ENCODE measurements around the gene MYH11. TPM values are rescaled to one million over a fixed set of nuclear protein-coding genes. Genes with fewer than 3 reads are reported as not detected.

The MYH11 gene
- total and polyA plus RNA-seq, 2 of the 13 experiments (the other 11 are each of a cell fraction or from before 2014, with no cell fraction given): not detected

DNA sequence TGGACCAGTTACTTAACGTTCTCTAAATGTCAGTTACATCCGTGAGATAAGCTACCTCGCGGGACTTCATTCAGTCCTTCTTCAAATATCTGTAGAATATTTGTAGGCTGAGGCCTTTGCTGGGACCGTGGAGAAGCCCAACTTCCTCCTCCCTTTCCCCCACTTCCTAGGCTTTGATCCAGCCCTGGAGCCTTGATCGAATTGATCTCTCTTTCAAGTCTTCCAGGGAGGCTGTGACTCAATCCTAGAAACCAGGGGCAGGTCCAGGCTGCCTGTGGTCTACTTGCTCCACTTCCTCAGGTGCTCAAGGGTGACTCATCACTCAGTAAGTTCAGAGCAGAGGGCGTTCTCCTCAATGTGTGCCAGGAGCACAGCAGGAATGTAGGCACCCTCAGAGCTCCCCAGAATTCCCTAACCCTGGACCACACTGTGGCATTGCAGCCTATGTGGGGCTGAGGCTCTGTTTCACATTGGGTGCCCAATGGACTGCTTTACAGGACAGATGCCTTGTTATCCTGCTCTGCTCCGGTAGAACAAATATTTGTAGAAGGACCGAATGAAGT lies 42.8 kb upstream of the MYH11 start (continued):
- TF ChIP-seq, protein P1, sequence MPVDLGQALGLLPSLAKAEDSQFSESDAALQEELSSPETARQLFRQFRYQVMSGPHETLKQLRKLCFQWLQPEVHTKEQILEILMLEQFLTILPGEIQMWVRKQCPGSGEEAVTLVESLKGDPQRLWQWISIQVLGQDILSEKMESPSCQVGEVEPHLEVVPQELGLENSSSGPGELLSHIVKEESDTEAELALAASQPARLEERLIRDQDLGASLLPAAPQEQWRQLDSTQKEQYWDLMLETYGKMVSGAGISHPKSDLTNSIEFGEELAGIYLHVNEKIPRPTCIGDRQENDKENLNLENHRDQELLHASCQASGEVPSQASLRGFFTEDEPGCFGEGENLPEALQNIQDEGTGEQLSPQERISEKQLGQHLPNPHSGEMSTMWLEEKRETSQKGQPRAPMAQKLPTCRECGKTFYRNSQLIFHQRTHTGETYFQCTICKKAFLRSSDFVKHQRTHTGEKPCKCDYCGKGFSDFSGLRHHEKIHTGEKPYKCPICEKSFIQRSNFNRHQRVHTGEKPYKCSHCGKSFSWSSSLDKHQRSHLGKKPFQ (CRISPR knock-in tag; IDR thresholded peaks at IDR 0.05; ENCODE audit: insufficient replicate concordance): no peak
- TF ChIP-seq TAF1 (CRISPR knock-in tag; IDR thresholded peaks at IDR 0.05) (0 out of 2 replicates have a peak, but pooled peaks have one; percentile 32), GFI1 (CRISPR knock-in tag; IDR thresholded peaks at IDR 0.05; ENCODE audit: borderline replicate concordance) (0 out of 2 replicates have a peak, but pooled peaks have one; percentile 36), MATR3 (CRISPR knock-in tag; IDR thresholded peaks at IDR 0.05) (no peak), MXI1 (IDR thresholded peaks at IDR 0.05; ENCODE audit: borderline replicate concordance, low read depth, low read length) (peak; percentile 38; the same call in 1 of the 3 replicates), CHD2 (IDR thresholded peaks at IDR 0.05; ENCODE audit: low read depth, low read length) (peak; percentile 70), ATF7 (IDR thresholded peaks at IDR 0.05) (no peak), ATF7 (CRISPR knock-in tag; IDR thresholded peaks at IDR 0.05) (no peak), MIXL1 (CRISPR knock-in tag; IDR thresholded peaks at IDR 0.05) (peak; percentile 27; the same call in 1 of the 2 replicates), CREM (IDR thresholded peaks at IDR 0.05) (peak; percentile 45; the same call in 1 of the 2 replicates), CREM (CRISPR knock-in tag; IDR thresholded peaks at IDR 0.05) (no peak), ZMYM3 (CRISPR knock-in tag; IDR thresholded peaks at IDR 0.05) (peak; percentile 73; the same call in 1 of the 2 replicates)
- TF ChIP-seq, protein P2, sequence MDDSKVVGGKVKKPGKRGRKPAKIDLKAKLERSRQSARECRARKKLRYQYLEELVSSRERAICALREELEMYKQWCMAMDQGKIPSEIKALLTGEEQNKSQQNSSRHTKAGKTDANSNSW (CRISPR knock-in tag; IDR thresholded peaks at IDR 0.05; ENCODE audit: borderline replicate concordance): no peak
- TF ChIP-seq, protein P3, sequence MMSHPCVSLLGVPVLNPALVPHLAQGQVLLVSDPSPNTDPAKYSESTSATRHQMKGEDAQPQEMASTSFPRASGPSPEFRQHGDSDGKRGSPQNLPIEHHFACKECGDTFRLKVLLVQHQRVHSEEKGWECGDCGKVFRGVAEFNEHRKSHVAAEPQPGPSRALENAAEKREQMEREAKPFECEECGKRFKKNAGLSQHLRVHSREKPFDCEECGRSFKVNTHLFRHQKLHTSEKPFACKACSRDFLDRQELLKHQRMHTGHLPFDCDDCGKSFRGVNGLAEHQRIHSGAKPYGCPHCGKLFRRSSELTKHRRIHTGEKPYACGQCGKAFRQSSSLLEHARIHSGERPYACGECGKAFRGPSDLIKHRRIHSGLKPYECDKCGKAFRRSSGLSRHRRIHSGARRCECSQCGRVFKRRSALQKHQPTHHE (CRISPR knock-in tag; IDR thresholded peaks at IDR 0.05; ENCODE audit: borderline replicate concordance): no peak
- TF ChIP-seq, protein P4, sequence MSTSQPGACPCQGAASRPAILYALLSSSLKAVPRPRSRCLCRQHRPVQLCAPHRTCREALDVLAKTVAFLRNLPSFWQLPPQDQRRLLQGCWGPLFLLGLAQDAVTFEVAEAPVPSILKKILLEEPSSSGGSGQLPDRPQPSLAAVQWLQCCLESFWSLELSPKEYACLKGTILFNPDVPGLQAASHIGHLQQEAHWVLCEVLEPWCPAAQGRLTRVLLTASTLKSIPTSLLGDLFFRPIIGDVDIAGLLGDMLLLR (CRISPR knock-in tag; IDR thresholded peaks at IDR 0.05): no peak
- TF ChIP-seq, protein P5, sequence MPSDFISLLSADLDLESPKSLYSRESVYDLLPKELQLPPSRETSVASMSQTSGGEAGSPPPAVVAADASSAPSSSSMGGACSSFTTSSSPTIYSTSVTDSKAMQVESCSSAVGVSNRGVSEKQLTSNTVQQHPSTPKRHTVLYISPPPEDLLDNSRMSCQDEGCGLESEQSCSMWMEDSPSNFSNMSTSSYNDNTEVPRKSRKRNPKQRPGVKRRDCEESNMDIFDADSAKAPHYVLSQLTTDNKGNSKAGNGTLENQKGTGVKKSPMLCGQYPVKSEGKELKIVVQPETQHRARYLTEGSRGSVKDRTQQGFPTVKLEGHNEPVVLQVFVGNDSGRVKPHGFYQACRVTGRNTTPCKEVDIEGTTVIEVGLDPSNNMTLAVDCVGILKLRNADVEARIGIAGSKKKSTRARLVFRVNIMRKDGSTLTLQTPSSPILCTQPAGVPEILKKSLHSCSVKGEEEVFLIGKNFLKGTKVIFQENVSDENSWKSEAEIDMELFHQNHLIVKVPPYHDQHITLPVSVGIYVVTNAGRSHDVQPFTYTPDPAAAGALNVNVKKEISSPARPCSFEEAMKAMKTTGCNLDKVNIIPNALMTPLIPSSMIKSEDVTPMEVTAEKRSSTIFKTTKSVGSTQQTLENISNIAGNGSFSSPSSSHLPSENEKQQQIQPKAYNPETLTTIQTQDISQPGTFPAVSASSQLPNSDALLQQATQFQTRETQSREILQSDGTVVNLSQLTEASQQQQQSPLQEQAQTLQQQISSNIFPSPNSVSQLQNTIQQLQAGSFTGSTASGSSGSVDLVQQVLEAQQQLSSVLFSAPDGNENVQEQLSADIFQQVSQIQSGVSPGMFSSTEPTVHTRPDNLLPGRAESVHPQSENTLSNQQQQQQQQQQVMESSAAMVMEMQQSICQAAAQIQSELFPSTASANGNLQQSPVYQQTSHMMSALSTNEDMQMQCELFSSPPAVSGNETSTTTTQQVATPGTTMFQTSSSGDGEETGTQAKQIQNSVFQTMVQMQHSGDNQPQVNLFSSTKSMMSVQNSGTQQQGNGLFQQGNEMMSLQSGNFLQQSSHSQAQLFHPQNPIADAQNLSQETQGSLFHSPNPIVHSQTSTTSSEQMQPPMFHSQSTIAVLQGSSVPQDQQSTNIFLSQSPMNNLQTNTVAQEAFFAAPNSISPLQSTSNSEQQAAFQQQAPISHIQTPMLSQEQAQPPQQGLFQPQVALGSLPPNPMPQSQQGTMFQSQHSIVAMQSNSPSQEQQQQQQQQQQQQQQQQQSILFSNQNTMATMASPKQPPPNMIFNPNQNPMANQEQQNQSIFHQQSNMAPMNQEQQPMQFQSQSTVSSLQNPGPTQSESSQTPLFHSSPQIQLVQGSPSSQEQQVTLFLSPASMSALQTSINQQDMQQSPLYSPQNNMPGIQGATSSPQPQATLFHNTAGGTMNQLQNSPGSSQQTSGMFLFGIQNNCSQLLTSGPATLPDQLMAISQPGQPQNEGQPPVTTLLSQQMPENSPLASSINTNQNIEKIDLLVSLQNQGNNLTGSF (CRISPR knock-in tag; IDR thresholded peaks at IDR 0.05): peak; percentile 44; the same call in 1 of the 2 replicates
- TF ChIP-seq, protein P6, sequence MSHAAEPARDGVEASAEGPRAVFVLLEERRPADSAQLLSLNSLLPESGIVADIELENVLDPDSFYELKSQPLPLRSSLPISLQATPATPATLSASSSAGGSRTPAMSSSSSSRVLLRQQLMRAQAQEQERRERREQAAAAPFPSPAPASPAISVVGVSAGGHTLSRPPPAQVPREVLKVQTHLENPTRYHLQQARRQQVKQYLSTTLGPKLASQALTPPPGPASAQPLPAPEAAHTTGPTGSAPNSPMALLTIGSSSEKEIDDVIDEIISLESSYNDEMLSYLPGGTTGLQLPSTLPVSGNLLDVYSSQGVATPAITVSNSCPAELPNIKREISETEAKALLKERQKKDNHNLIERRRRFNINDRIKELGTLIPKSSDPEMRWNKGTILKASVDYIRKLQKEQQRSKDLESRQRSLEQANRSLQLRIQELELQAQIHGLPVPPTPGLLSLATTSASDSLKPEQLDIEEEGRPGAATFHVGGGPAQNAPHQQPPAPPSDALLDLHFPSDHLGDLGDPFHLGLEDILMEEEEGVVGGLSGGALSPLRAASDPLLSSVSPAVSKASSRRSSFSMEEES (CRISPR knock-in tag; IDR thresholded peaks at IDR 0.05): peak; percentile 23; the same call in 1 of the 2 replicates
- TF ChIP-seq, protein P7, sequence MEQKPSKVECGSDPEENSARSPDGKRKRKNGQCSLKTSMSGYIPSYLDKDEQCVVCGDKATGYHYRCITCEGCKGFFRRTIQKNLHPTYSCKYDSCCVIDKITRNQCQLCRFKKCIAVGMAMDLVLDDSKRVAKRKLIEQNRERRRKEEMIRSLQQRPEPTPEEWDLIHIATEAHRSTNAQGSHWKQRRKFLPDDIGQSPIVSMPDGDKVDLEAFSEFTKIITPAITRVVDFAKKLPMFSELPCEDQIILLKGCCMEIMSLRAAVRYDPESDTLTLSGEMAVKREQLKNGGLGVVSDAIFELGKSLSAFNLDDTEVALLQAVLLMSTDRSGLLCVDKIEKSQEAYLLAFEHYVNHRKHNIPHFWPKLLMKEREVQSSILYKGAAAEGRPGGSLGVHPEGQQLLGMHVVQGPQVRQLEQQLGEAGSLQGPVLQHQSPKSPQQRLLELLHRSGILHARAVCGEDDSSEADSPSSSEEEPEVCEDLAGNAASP (CRISPR knock-in tag; IDR thresholded peaks at IDR 0.05; ENCODE audit: borderline replicate concordance): peak; percentile 66; the same call in 1 of the 2 replicates

Data from HepG2 (cell line).